ENCODE results near the gene SET.
"Not testable (repeated sequence)": the region's sequence is repeated elsewhere in the genome, so short reads cannot be mapped to it uniquely, and the experiment has no call there.

Gene SET

GRCh38 chr9:128688501-128689292 is at the start of gene SET:
TSS of gene SET (plus strand) at chr9:128689222. CDS start at chr9:128689583, 361 bp downstream.
- DNase-seq: peak; percentile 87

GRCh38 chr9:128640603-128641002 is 48.4 kb upstream of the SET start:
- no peak for DNase-seq

- no peak for DNase-seq
These were observed 46.3 kb upstream of the SET start for GRCh38 chr9:128642675-128643245.

GRCh38 chr9:128643519-128644300 is 45.3 kb upstream of the SET start:
- DNase-seq: no peak

GRCh38 chr9:128648206-128648605 is 40.8 kb upstream of the SET start:
- DNase-seq: peak; percentile 54

GRCh38 chr9:128651798-128652197 is 37.2 kb upstream of the SET start:
- DNase-seq: no peak

- DNase-seq: no peak
These were observed 35.1 kb upstream of the SET start for GRCh38 chr9:128653908-128654307.

GRCh38 chr9:128654481-128654880 is 34.5 kb upstream of the SET start:
- DNase-seq: no peak

GRCh38 chr9:128656416-128657343 is 32.3 kb upstream of the SET start, which contains the start of gene DYNC2I2:
TSS of gene DYNC2I2 (minus strand) at chr9:128656847. CDS start at chr9:128656726, 121 bp downstream.
- DNase-seq: peak; percentile 94

- no peak for DNase-seq
These were observed 31.7 kb upstream of the SET start for GRCh38 chr9:128657344-128657704.

- no peak for DNase-seq
These were observed 31.2 kb upstream of the SET start for GRCh38 chr9:128657796-128658195.

GRCh38 chr9:128666481-128666941 is 22.5 kb upstream of the SET start:
- DNase-seq: not testable (repeated sequence)

GRCh38 chr9:128669786-128670185 is 19.2 kb upstream of the SET start:
- no peak for DNase-seq

GRCh38 chr9:128675382-128675781 is 13.6 kb upstream of the SET start:
- no peak for DNase-seq

- no peak for DNase-seq
These were observed 11.2 kb upstream of the SET start for GRCh38 chr9:128677794-128678193.

GRCh38 chr9:128683340-128684064 is 5.5 kb upstream of the SET start:
- DNase-seq: no peak

- no peak for DNase-seq
These were observed 5.0 kb upstream of the SET start for GRCh38 chr9:128684065-128684324.

GRCh38 chr9:128684325-128685199 is 4.5 kb upstream of the SET start:
- peak; percentile 57 for DNase-seq

GRCh38 chr9:128685636-128686489 is 3.2 kb upstream of the SET start:
- DNase-seq: no peak

- no peak for DNase-seq
These were observed 1.6 kb upstream of the SET start for GRCh38 chr9:128687453-128687852.

Data from activated CD4-positive, alpha-beta T cell treated with anti-CD3 and anti-CD28 coated beads for 1 hour (primary cell).